Inflammatory macrophage treated with lipopolysaccharide for 4 hours (primary cell): ENCODE results near the gene FAR2.

Experiments used
- DNase-seq: peaks from one replicate; pipeline ENCODE4 v3.0.0-alpha.2; 2020

FAR2 gene

GRCh38 chr12:29207120-29207519 is 58.0 kb downstream of the FAR2 start:
- peak; percentile 93 for DNase-seq

DNA sequence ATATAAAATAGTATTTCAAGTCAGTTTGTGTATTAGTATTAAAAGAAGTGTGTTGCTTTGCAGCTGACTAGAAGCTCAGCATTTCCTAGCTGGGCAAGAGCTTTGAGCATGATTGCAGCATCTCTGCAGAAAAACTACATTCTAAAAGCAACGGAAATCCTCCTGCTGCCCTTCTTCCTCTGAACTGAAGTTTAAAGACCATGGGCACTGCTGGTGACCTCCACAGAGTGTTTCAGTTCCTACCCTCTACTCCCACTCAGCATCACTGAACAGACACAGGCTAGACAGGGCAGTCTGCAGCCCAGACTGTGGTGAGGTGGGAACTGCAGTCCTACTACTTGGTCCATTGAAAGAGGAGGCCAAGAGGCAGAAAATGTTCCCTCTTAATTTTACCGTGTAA is 59.0 kb downstream of the FAR2 start:
- DNase-seq, result peak; percentile 90

DNA sequence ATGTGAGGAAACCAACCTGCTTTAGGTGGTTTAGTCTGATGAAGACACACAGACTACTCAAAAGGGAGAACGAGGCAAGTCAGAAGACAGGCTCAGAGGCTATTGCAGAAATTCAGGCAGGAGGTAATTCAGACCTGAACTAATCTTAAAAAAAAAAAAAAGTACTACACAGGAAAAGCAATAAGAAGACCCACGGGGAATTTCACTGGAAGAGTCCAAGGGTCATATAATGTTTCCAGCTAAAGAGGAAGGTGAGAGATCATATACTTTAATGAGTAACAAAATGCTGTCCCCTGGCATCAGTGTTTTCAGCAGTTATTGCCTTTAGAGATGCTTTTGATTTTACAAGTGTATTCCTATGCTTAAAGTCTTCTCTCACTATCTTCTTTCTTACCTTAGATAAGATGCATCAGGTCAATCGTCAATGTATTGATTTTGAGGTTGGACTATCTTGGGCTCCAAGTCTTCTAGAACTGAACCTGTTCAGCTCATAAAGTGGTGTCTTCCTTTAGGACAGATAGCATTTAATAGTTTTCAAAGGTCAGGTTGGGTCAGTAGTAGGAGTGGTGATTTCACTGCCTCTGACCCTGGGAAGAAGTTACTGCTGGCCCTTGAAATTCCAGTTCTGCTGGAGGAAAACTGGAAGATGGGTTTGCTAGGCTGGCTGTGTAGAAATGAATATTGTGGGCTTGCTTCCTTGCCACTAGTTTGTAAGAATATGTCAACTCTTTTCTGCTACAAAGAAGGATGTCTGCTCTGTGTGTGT is 60.0 kb downstream of the FAR2 start:
- DNase-seq, result no peak

- DNase-seq, result peak; percentile 48
These were observed 62.6 kb downstream of the FAR2 start for GRCh38 chr12:29211696-29212095.

DNA sequence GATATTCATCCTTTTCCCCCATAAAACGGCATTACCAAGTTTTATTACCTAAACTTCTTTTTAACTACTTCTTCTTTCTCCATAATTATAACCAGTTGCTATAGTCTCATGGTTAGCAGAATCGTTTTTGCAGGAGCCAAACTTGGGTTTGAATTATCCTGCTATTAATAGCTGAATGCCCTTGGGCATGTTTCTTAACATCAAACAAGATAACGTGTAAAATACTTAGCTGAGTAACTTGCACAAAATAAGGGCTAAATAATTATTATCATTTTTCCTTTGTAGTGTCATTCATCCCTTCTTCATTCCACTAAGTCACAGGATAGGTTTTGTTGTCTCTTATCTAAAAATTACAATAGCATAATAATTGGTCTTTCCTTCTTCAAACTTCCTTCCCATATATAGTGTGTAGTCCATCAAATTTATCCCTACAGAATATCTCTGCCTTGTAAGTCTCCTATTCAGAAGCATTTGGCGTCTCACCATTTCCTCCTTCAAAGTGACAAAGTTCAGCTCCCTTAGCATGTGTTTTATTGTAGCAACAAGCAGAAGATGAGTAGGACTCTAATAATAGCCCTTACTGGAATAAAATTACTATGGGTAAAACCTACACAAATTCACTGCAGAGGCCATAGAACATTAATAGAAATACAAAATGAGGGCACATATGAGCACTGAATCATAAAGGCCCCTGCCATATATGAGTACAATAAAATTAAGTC is 63.8 kb downstream of the FAR2 start:
- DNase-seq, result peak; percentile 55

DNA sequence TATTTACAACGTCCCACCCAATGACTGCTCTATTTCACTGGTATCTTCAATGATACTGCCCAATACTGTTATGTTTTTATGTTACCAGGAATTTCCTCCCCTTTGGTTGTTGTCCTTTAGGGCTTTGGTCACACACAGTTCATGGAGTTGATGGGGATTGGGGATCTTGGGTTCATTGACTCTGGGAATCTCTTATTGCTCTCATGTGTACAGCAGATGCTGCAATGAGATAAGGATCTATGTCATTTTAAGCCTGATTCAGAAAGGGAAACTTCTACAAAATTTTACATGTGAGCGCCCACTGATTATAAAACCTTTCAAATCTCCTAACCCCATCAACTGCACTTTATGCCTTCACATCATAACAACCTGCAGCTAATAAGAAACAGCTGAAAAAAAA is 67.2 kb downstream of the FAR2 start:
- peak; percentile 38 for DNase-seq

DNA sequence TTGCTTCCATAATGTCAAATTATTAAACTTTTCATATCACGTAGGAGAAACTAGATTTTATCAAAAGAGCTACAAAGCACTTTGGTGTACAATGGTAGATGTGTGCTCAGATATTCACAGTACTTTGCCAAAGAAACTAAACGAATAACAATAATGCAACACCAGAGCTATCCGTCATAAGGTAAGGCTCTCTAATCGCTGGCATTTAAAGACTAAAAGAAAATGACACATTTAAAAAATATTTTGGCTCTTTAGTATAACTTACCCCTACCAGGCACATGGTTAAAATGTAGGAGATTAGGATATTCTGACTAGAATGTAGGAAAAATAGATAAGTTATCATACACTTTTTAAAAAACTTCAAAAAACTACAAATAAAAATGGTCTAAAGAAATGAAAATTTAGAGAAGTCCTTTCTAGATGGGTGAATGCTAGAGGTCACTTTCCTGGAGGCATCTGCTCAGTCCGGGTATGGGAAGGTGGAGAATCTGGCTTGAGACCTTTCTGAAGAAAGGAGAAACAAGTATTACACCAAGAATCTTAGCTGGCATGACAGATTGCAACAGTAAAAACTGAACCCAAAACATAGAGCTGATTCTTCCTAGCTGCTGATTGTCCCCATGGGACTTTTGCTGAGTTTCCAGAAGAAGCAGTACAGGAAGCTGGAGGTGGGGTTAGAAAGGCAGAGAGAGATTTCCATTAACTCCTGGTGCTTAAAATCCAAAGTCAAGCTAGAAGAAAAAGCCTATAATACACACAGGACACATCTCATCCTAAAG is 67.9 kb downstream of the FAR2 start:
- peak; percentile 72 for DNase-seq

DNA sequence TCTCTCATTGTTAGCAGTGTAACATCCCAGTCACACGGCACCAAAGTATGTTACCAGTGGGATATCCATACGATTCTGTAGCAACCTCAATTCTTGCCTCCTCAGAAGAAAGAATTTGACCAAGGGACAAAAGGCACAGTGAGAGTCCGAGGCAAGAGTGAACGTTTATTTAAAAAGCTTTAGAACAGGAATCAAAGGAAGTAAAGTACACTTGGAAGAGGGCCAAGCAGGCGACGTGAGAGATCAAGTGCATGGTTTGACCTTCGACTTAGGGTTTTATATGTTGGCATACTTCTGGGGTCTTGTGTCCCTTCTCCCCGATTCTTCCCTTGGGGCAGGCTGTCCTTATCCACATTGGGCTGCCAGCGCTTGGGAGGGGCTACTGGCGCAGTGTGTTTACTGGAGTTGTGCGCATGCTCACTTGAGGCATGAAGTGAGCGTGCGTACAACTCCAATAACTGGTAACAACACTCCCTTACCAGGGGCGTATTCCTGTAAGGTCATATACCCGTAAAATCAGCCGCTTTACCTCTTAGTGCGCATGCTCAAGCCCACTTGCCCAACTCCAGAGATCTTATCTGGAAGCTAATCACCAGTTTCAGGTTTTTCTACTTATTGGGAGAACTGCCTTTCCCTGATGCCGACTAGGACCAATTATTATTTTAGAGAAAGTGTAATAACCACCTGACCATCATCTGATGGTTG is 71.7 kb downstream of the FAR2 start:
- DNase-seq, result no peak

DNA sequence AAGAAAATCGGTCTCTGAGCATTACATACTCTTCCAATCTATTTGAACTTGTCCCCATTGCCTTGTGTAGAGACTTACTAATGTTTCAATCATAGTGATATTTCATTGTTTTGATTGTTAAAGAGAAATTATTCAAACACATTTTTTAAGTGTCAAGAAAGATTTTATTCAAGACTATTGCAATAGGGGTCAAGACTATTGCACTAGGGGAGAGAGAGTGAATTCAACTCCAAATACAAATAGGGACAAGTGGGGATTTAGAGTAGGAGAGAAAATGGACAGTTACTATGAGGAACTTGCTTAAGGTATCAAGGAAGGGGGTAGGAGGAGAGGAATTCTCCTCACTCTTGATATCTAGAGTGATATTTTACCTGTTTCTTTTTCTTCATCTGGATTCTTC is 73.1 kb downstream of the FAR2 start:
- DNase-seq, result no peak

DNA sequence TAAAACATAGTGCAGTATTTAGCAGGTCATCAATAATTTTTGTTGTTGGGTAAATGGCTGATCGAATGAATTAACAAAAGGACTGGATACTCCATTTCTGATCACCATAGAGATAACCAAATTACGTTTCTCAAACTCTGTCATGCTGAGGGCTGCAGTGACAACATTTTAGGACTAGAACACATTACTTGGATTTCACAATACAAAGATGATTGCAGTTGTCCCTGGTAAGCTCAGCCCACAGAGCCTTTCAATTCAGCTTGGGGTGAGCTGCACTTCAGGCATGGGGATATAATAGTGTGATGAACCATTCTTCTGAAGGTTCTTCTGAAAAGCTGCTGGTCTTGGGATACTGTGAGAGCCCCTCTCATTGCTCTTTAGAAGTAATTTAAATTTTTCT is 74.3 kb downstream of the FAR2 start:
- DNase-seq, result peak; percentile 81

GRCh38 chr12:29223956-29224543 is 75.0 kb downstream of the FAR2 start:
- DNase-seq, result no peak

DNA sequence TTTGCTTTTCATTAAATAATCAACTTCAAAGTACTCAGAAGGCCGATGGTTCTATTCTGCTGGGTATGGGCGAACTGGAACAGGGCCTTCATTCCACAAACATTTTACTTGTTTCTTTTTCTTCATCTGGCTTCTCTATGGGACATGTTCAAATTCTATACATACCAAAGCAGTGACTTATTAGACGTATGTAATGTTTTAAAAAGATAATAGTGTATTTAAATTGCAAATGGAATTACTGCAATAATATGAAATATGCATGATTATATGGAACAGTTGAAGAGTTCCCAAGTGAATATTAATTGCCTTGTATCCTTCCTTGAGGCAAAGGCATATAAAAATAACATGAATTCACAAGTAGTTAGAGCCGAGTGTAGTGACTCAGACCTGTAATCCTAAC is 75.5 kb downstream of the FAR2 start:
- DNase-seq, result no peak

DNA sequence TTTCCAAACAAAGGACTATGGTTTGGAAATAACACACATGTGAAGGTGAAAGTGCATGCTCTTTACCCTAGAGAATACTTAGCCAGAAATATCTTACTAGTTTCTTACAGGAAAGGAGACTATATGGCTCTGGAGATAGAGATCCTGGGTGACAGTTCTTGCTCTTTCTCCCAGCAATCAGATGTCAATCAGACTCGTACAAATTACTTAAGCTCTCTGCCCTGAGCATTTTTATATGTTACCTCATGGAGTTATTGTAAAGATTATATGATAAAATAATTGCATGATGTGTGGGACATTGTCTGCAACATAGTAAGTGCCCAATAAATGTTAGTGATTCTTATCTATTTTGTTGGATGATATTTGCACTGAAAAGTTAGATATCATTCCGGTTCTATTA is 76.8 kb downstream of the FAR2 start:
- DNase-seq, result no peak

GRCh38 chr12:29226616-29227015 is 77.5 kb downstream of the FAR2 start:
- no peak for DNase-seq

DNA sequence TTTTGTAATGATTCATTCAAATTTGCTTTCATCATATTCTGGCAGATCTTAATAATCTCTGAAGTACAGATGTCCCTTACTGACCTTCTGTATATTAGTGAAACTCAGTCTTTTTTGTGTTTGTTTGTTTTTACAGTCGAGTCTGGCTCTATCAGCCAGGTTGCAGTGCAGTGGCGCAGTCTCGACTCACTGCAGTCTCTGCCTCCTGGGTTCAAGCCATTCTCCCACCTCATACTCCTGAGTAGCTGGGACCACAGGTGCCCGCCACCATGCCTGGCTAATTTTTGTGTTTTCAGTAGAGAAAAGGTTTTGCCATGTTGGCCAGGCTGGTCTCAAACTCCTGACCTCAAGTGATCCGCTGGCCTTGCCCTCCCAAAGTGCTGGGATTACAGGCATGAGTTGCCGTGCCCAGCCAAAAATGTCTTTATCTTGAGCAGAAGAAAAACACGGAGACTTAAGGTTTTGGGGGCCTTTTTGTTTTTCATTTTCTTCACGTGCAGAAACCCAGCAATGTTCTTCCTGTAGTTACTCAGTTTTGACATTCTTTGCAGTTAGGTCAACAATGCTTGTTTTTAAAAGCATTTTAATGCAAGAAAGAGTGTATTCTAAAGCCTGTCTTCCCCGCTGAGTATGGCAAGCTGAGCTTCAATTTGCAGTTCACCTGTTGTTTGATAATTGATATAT is 79.5 kb downstream of the FAR2 start:
- DNase-seq, result no peak

- no peak for DNase-seq
These were observed 80.1 kb downstream of the FAR2 start for GRCh38 chr12:29229158-29229505.

- DNase-seq, result no peak
These were observed 80.9 kb downstream of the FAR2 start for GRCh38 chr12:29229937-29230336.

- DNase-seq, result no peak
These were observed 81.9 kb downstream of the FAR2 start for GRCh38 chr12:29230800-29231560.

DNA sequence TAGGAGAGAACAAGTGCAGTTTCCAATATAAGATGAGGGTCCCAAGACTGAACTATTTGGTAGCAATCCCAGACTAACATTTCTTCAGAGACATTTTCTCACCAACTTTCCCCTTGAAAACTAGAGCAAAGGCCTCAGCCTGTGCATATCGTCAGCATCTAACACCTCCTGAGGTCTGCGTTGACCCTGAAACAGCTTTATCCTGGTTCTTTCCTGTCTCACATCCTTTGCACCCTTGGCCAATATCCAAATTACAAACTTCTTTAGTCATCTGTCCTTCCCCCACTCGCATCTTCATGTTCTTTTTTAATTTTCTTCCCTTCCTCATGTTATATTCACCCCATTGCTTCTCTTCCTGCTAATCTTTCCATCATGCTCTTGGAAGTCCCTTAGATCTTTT is 83.0 kb downstream of the FAR2 start:
- no peak for DNase-seq

GRCh38 chr12:29234552-29234951 is 85.5 kb downstream of the FAR2 start:
- no peak for DNase-seq

DNA sequence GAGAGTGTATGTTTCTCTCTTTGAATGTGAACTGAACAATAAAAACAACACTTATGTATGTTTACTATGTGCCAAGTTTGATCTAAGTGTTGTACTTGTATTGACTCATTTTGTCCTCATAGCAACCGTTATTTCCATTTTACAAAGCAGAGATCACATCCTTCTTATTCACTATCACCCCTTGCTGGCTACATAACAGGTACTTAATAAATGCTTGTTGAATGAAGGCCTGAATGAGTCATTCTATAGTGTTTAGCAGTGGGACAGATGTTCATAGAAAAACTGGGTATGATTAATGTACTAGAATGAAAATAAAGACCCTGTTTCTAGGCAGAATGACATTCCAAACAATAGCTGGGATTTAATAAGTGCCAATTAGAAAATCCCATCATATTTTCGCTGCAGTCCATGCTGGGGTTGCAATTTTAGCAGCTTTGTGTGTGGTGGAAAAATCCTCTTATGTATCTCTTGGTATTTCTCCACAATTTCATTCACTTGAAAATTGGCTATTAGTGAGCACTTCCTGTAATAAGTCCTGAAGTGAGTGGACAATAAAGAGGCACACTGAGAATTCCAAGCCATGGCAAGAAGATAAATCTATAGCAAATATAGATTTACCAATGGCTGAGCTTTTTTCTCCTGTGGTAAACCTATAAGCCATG is 86.0 kb downstream of the FAR2 start:
- DNase-seq, result no peak
